A549 (cell line): ENCODE measurements around the gene PDIA3. TPM values are rescaled to one million over a fixed set of nuclear protein-coding genes. Genes with fewer than 3 reads are reported as not detected.
"Not testable (repeated sequence)": the region's sequence is repeated elsewhere in the genome, so short reads cannot be mapped to it uniquely, and the experiment has no call there.

Experiments
- ATAC-seq, 2 experiments: fragments of 200-7000 bp in 1 of 2; fragments of >200 bp in 1 of 2; cut with Nextera tagmentation in 1 of 2; cut with Tn5 transposase in 1 of 2; 3 replicates each; pipeline versions ENCODE4 v1.8.0 to v1.9.1; 2018 to 2020; ENCODE audit warnings: mild to moderate bottlenecking in 1 of 2, moderate library complexity in 1 of 2
- CTCF ChIA-PET: fragments of 300-600 bp; sonication (Branson Sonifier 250); formaldehyde crosslinking; extraction: SDS; loops from one replicate; lab custom pipeline; 2021; ENCODE audit warnings: antibody characterized with exemption, inconsistent platforms; lab: Yijun Ruan, JAX
- POLR2A ChIA-PET: fragments of 350-600 bp; formaldehyde crosslinking; extraction: SDS; loops from one replicate; lab custom pipeline; 2021; ENCODE audit warnings: antibody characterized with exemption, inconsistent platforms; lab: Yijun Ruan, JAX
- DNase-seq, 2 experiments: peaks; one replicate each; pipeline versions ENCODE4 v3.0.0 to v3.0.0-alpha.2; 2011 to 2016; ENCODE audit warnings: low read depth in 1 of 2, low spot score in 1 of 2
- FAIRE-seq: peaks from 2 replicates; lab custom pipeline; 2011; peaks lifted over from hg19 to GRCh38; lab: Jason Lieb, UNC
- H3K27ac ChIP-seq, 2 experiments: fragments of >200 bp; sonication (Bioruptor Twin); formaldehyde crosslinking; 3 replicates each; pipeline ENCODE4 v1.5.1; 2016 to 2017
- H3K4me1 ChIP-seq: fragments of >200 bp; sonication (Bioruptor Twin); formaldehyde crosslinking; 3 replicates; pipeline ENCODE4 v1.6.1; 2016
- H3K4me2 ChIP-seq: fragments of >200 bp; sonication (Bioruptor Twin); formaldehyde crosslinking; 3 replicates; pipeline ENCODE4 v1.6.1; 2016
- H3K4me3 ChIP-seq: fragments of >200 bp; sonication (Bioruptor Twin); formaldehyde crosslinking; 3 replicates; pipeline ENCODE4 v1.5.1; 2016
- H3K9me3 ChIP-seq: fragments of >200 bp; sonication (Bioruptor Twin); formaldehyde crosslinking; 3 replicates; pipeline ENCODE4 v1.6.1; 2016
- CEBPB ChIP-seq, 2 experiments: fragments of >200 bp in 1 of 2; sonication (Bioruptor Twin) in 1 of 2; formaldehyde crosslinking in 1 of 2; IDR thresholded peaks; 2 replicates each; pipeline ENCODE4 v1.6.1; 2012 to 2016
- EP300 ChIP-seq, 2 experiments: fragments of >200 bp; sonication (Bioruptor Twin); formaldehyde crosslinking; IDR thresholded peaks; 2 replicates in 1 of 2; 3 replicates in 1 of 2; pipeline ENCODE4 v1.6.1; 2016 to 2017
- HEYL ChIP-seq: fragments of 250-450 bp; sonication (Bioruptor Pico); IDR thresholded peaks from 2 replicates; pipeline ENCODE4 v1.8.0; 2021; ENCODE audit warnings: mild to moderate bottlenecking, moderate library complexity
- JUN ChIP-seq, 2 experiments: fragments of >200 bp; sonication (Bioruptor Twin); formaldehyde crosslinking; IDR thresholded peaks; 2 replicates in 1 of 2; 3 replicates in 1 of 2; pipeline ENCODE4 v1.6.1; 2016 to 2017
- JUNB ChIP-seq: fragments of >200 bp; sonication (Bioruptor Twin); formaldehyde crosslinking; IDR thresholded peaks from 2 replicates; pipeline ENCODE4 v1.6.1; 2016
- KDM1A ChIP-seq: fragments of 200-600 bp; sonication (generic); IDR thresholded peaks from 2 replicates; pipeline ENCODE4 v1.6.1; 2016; ENCODE audit warnings: low read depth, mild to moderate bottlenecking
- KDM5A ChIP-seq: fragments of 200-600 bp; sonication (generic); IDR thresholded peaks from 2 replicates; pipeline ENCODE4 v1.6.1; 2016; ENCODE audit warnings: antibody characterized with exemption, mild to moderate bottlenecking
- MAFK ChIP-seq: fragments of 450-650 bp; IDR thresholded peaks from 2 replicates; pipeline ENCODE4 v1.6.1; 2014; ENCODE audit not compliant: partially characterized antibody
- NFE2L2 ChIP-seq: fragments of 150-350 bp; conservative IDR thresholded peaks from 2 replicates; pipeline ENCODE4 v1.6.1; 2014; ENCODE audit warnings: low read length
- NR3C1 ChIP-seq: fragments of >200 bp; sonication (Bioruptor Twin); formaldehyde crosslinking; IDR thresholded peaks from 3 replicates; pipeline ENCODE4 v1.6.1; 2017
- PHF8 ChIP-seq: fragments of 200-600 bp; sonication (generic); IDR thresholded peaks from 2 replicates; pipeline ENCODE4 v1.6.1; 2016; ENCODE audit warnings: low read depth, mild to moderate bottlenecking, antibody characterized with exemption, moderate library complexity, borderline replicate concordance
- POLR2A ChIP-seq: IDR thresholded peaks from 2 replicates; pipeline ENCODE4 v1.6.1; 2012; ENCODE audit warnings: mild to moderate bottlenecking, low read length
- POLR2AphosphoS2 ChIP-seq: conservative IDR thresholded peaks from 2 replicates; pipeline ENCODE4 v1.6.1; 2012; ENCODE audit warnings: low read length, improper control_type of control experiment, inconsistent platforms
- SREBF2 ChIP-seq: fragments of 450-650 bp; IDR thresholded peaks from 2 replicates; pipeline ENCODE4 v1.6.1; 2014; ENCODE audit warnings: mild to moderate bottlenecking, moderate library complexity
- TFCP2L1 ChIP-seq: fragments of 250-450 bp; sonication (Bioruptor Pico); IDR thresholded peaks from 2 replicates; pipeline ENCODE4 v1.5.0; 2021; ENCODE audit warnings: mild to moderate bottlenecking
- WGBS: methylation state at CpG from one replicate; pipeline ENCODE4 v1.1.6; 2017; ENCODE audit errors: missing lambda C conversion rate; 5-methylcytosine and 5-hydroxymethylcytosine counted together
- polyA plus RNA-seq, 4 experiments: library from polyadenylated mRNA; depleted of rRNA in 3 of 4; stranded (reverse); fragments of >200 nt; fragmentation: RNase III in 1 of 4; extraction: RNeasy Plus Mini Kit Qiagen cat#74134 plus additional on column Dnase treatment in 1 of 4; gene quantifications; 2 replicates in 3 of 4; 3 replicates in 1 of 4; pipeline ENCODE4 v1.2.3, GENCODE V29; 2011 to 2017
- TF ChIP-seq, protein P1 (sequence below): fragments of 150-350 bp; IDR thresholded peaks from 2 replicates; pipeline ENCODE4 v1.6.1; 2014; ENCODE audit warnings: low read depth, mild to moderate bottlenecking, low read length
- TF ChIP-seq, protein P2 (sequence below): IDR thresholded peaks from 2 replicates; pipeline ENCODE4 v1.6.1; 2012
- TF ChIP-seq, protein P3 (sequence below): IDR thresholded peaks from 2 replicates; pipeline ENCODE4 v1.6.1; 2012; ENCODE audit warnings: low read depth, borderline replicate concordance

The PDIA3 gene
- polyA plus RNA-seq, 2 of the 4 experiments (the other 2 are of a cell fraction): 208 to 257 TPM

DNA sequence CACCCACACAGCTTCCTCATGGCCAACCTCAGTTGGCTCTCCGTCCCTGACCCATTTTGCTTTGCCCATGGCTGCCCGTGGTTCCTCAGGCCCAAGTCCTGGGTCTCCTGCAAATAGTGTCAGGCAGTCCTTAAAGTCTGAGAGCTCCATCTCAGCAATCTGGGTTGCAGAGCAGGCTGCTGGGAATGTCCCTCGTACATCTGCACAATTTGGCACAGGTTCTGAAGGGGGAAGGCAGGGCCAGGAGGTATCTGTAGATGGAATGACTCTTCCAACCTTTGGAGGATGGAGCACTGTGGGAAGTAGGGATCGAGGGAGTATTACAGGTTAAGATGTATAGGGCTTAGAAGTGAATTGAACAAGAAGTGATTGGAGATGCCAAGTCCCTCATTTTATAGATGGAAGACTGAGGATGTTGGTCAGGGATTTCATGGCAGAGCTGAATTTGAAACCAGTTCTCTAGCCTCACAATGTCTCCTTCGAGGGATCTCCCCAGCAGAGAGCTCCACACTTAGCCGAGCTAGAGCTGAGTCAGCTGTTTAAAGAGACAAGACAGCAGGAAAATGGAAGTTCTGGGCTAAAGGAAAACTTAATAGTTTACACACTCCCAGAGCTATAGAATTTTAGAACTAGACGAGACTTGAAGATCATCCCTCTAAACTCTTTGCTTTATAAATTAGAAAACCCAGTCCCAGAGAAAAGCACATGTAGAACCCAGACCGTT, 43.4 kb upstream of the PDIA3 start:
- Histone ChIP-seq H3K4me1 (no peaks in the 10 kb centered on the region), H3K9me3 (no peaks in the 10 kb centered on the region), H3K4me3 (no peak overlapping the region), H3K27ac (no peak overlapping the region), H3K4me2 (no peak overlapping the region)
- POLR2A ChIA-PET: no interaction called here
- no peak for TF ChIP-seq SREBF2
- TF ChIP-seq MAFK: peak; percentile 72
- TF ChIP-seq PHF8: no peak
- TF ChIP-seq HEYL: no peak
- TF ChIP-seq JUNB: no peak
- 17% methylated on average over 7 of the region's 8 CpGs for WGBS
- ATAC-seq (no peak), DNase-seq (no peak), FAIRE-seq (no peak)
- CTCF ChIA-PET: interaction anchor here (0.5 kb wide), 1 partner anchor 1392 kb away, joined by 4 read pairs; no protein-coding TSS in a partner anchor

DNA sequence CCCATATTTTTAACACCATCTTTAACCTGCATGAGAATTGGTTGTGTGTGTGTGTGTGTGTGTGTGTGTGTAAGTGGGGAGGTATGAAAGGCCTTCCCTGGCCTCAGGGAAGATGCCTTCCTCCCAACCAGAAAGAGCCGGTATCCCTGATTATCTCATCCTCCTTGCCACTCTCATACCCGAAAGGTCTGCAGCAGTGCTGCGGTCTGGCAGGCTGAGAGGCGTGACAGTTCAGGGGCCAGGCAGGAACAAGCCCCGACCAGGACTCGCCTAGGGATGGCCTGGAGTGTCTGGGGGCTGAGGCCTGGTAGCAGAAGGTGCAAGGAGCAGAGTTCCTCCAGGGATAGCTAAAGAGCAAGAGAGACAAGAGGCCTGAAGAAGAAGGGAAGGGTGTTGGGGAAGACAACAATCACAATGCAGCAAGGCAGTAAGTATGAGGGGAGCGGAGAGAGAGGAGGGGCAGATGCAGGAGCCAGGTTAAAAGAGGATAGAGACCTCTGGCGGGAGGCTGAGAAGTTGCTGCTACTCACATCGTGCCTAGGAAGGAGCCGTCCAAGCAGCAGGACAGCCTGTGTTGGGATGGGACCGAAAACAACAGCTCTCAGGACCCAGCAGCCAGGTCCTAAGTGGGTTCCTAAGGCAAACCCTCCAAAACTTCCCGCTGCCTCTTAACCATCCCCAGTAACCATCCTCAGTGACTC, 35.7 kb upstream of the PDIA3 start:
- FAIRE-seq, H3K4me2 ChIP-seq, ATAC-seq, H3K9me3 ChIP-seq, H3K4me1 ChIP-seq, POLR2A ChIA-PET, CTCF ChIA-PET, H3K4me3 ChIP-seq, H3K27ac ChIP-seq, DNase-seq: not testable (repeated sequence)
- 40% methylated on average over 1 of the region's 12 CpGs for WGBS

DNA sequence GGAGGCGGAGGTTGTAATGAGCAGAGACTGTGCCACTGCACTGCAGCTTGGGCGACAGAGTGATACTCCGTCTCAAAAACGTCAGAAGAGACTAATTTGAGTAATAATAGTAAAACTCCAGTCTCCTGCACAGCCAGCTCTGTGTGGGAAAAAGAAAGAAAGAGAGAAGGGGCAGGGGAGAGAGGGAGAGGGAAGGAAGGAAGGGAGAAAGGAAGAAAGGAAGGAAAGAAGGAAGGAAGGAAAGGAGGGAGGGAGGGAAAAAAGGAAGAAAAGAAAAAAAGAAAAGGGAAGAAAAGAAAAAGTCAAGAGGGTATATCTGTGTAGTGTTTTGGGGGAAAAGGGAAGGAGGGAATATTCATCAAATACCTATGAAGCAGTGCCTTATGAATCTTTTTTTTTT, 23.1 kb upstream of the PDIA3 start:
- TF ChIP-seq, protein P1, sequence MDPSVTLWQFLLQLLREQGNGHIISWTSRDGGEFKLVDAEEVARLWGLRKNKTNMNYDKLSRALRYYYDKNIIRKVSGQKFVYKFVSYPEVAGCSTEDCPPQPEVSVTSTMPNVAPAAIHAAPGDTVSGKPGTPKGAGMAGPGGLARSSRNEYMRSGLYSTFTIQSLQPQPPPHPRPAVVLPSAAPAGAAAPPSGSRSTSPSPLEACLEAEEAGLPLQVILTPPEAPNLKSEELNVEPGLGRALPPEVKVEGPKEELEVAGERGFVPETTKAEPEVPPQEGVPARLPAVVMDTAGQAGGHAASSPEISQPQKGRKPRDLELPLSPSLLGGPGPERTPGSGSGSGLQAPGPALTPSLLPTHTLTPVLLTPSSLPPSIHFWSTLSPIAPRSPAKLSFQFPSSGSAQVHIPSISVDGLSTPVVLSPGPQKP: no peak
- TF ChIP-seq, protein P2, sequence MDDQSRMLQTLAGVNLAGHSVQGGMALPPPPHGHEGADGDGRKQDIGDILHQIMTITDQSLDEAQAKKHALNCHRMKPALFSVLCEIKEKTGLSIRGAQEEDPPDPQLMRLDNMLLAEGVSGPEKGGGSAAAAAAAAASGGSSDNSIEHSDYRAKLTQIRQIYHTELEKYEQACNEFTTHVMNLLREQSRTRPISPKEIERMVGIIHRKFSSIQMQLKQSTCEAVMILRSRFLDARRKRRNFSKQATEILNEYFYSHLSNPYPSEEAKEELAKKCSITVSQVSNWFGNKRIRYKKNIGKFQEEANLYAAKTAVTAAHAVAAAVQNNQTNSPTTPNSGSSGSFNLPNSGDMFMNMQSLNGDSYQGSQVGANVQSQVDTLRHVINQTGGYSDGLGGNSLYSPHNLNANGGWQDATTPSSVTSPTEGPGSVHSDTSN: no peak
- TF ChIP-seq, protein P3, sequence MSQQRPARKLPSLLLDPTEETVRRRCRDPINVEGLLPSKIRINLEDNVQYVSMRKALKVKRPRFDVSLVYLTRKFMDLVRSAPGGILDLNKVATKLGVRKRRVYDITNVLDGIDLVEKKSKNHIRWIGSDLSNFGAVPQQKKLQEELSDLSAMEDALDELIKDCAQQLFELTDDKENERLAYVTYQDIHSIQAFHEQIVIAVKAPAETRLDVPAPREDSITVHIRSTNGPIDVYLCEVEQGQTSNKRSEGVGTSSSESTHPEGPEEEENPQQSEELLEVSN: no peak
- TF ChIP-seq CEBPB (IDR thresholded peaks at IDR 0.05) (no peak), JUN (IDR thresholded peaks at IDR 0.05) (no peak), POLR2AphosphoS2 (no peak), NFE2L2 (no peak), POLR2A (no peak), EP300 (IDR thresholded peaks at IDR 0.05) (no peak), KDM5A (no peak), NR3C1 (no peak), KDM1A (no peak), TFCP2L1 (CRISPR knock-in tag) (no peak)
- CTCF ChIA-PET: no interaction called here
- Histone ChIP-seq H3K4me3 (no peak overlapping the region), H3K9me3 (no peaks in the 10 kb centered on the region), H3K4me2 (no peak overlapping the region), H3K27ac (no peak overlapping the region), H3K4me1 (no peaks in the 10 kb centered on the region)
- WGBS: 71% methylated on average over 4 of the region's 4 CpGs
- DNase-seq (no peak), FAIRE-seq (no peak), ATAC-seq (no peak)
- POLR2A ChIA-PET: no interaction called here

DNA sequence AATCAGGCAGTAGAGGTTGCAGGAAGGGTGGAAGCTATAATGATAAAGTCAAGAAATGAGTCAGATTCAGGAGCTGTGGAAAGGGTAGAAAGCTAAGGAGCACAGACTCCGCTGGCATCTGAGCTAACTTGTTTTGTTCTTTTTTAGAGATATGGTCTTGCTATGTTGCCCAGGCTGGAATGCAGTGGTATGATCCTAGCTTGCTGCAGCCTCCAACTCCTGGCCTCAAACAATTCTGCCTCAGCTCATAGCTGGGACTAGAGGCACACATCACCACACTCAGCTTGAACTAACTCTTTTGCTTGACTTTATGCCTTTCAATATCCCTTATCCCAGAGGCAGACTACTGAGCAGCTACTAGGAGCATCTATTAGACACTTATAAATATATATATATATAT, 19.9 kb upstream of the PDIA3 start:
- H3K4me2 ChIP-seq, DNase-seq, H3K9me3 ChIP-seq, H3K4me3 ChIP-seq, CTCF ChIA-PET, H3K4me1 ChIP-seq, ATAC-seq, FAIRE-seq, H3K27ac ChIP-seq, POLR2A ChIA-PET: not testable (repeated sequence)
- 87% methylated on average over 1 of the region's 1 CpG for WGBS

DNA sequence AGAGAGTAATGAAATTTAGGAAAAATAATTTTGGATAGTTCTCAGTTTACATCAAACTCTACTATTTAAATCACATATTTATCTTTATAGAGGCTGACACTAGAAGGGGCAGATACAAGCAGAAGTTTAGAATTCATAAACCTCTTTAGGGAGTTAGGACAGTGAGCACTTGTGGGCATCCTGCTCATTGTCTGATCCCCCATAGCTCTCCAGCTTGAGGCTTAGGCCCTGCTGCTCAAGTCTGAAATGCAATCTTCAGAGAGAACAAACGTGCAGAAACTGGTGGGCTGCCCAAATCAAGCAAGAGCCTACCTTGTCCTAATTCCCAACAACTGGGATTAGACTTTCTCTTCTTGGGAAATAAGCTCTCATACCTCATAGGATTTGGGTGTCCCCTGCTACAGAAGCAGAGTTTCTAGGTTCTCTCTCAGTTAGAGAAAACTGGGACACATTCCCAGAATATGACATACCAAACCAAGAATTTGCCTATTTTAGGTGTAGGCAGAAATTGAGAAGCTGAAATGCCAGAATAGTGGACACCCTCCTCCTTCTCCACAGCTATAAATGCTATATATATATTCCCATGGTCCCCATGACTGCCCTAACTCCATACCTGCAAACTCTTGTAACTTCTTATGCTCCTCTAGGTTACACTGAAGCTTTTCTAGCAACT, 18.0 kb upstream of the PDIA3 start:
- FAIRE-seq: not testable (repeated sequence)

More for the DNA sequence above, 18.0 kb upstream of the PDIA3 start:
- DNase-seq, CTCF ChIA-PET, H3K27ac ChIP-seq, ATAC-seq, H3K4me1 ChIP-seq, H3K9me3 ChIP-seq, H3K4me2 ChIP-seq, POLR2A ChIA-PET, H3K4me3 ChIP-seq: not testable (repeated sequence)
- 14% methylated on average over 1 of the region's 1 CpG for WGBS
